ENCODE results near the gene ASB10. TPM values are rescaled to one million over a fixed set of nuclear protein-coding genes. Genes with fewer than 3 reads are reported as not detected.

Gene ASB10
- total RNA-seq, 1 donor from 2014 or later, result not detected

- Mint-ChIP-seq H3K4me1 (ENCODE audit: unreplicated experiment) (peaks cover 40% of the 10 kb centered on the region), H3K9me3 (ENCODE audit: unreplicated experiment) (no peaks in the 10 kb centered on the region), H3K4me3 (ENCODE audit: unreplicated experiment) (no peak overlapping the region), H3K27me3 (ENCODE audit: unreplicated experiment) (peaks cover 44% of the 10 kb centered on the region), H3K27ac (ENCODE audit: unreplicated experiment) (peak overlapping the region; percentile 48), H3K36me3 (ENCODE audit: low read depth, unreplicated experiment) (peaks cover 45% of the 10 kb centered on the region)
- TF ChIP-seq CTCF (IDR thresholded peaks at IDR 0.05; ENCODE audit: unreplicated experiment), result no peak
- no peak for DNase-seq (ENCODE audit: low spot score)
Measured at GRCh38 chr7:151141311-151141854, 45.7 kb downstream of the ASB10 start.

GRCh38 chr7:151140826-151141225 is 46.2 kb downstream of the ASB10 start:
- Mint-ChIP-seq H3K4me1 (ENCODE audit: unreplicated experiment) (peaks cover 40% of the 10 kb centered on the region), H3K9me3 (ENCODE audit: unreplicated experiment) (no peaks in the 10 kb centered on the region), H3K27ac (ENCODE audit: unreplicated experiment) (peak overlapping the region; percentile 44), H3K36me3 (ENCODE audit: low read depth, unreplicated experiment) (peaks cover 46% of the 10 kb centered on the region), H3K4me3 (ENCODE audit: unreplicated experiment) (peak overlapping the region; percentile 33), H3K27me3 (ENCODE audit: unreplicated experiment) (peaks cover 41% of the 10 kb centered on the region)
- DNase-seq (ENCODE audit: low spot score), result no peak
- no peak for TF ChIP-seq CTCF (IDR thresholded peaks at IDR 0.05; ENCODE audit: unreplicated experiment)

GRCh38 chr7:151139791-151140190 is 47.3 kb downstream of the ASB10 start:
- Mint-ChIP-seq H3K4me3 (ENCODE audit: unreplicated experiment) (no peak overlapping the region), H3K27ac (ENCODE audit: unreplicated experiment) (peak overlapping the region; percentile 44), H3K36me3 (ENCODE audit: low read depth, unreplicated experiment) (peaks cover 44% of the 10 kb centered on the region), H3K9me3 (ENCODE audit: unreplicated experiment) (no peaks in the 10 kb centered on the region), H3K27me3 (ENCODE audit: unreplicated experiment) (peaks cover 41% of the 10 kb centered on the region), H3K4me1 (ENCODE audit: unreplicated experiment) (peaks cover 40% of the 10 kb centered on the region)
- no peak for DNase-seq (ENCODE audit: low spot score)
- TF ChIP-seq CTCF (IDR thresholded peaks at IDR 0.05; ENCODE audit: unreplicated experiment), result no peak

GRCh38 chr7:151139071-151139790 is 47.8 kb downstream of the ASB10 start:
- peak overlapping the region; percentile 17 for H3K27ac Mint-ChIP-seq (ENCODE audit: unreplicated experiment)
- peaks cover 40% of the 10 kb centered on the region for H3K4me1 Mint-ChIP-seq (ENCODE audit: unreplicated experiment)
- no peak for TF ChIP-seq CTCF (IDR thresholded peaks at IDR 0.05; ENCODE audit: unreplicated experiment)
- peaks cover 43% of the 10 kb centered on the region for H3K36me3 Mint-ChIP-seq (ENCODE audit: low read depth, unreplicated experiment)
- H3K4me3 Mint-ChIP-seq (ENCODE audit: unreplicated experiment), result peak overlapping the region; percentile 10
- H3K27me3 Mint-ChIP-seq (ENCODE audit: unreplicated experiment), result peaks cover 43% of the 10 kb centered on the region
- no peak for DNase-seq (ENCODE audit: low spot score)
- no peaks in the 10 kb centered on the region for H3K9me3 Mint-ChIP-seq (ENCODE audit: unreplicated experiment)

GRCh38 chr7:151138153-151138851 is 48.7 kb downstream of the ASB10 start:
- Mint-ChIP-seq H3K27ac (ENCODE audit: unreplicated experiment) (no peak overlapping the region), H3K27me3 (ENCODE audit: unreplicated experiment) (peaks cover 45% of the 10 kb centered on the region), H3K9me3 (ENCODE audit: unreplicated experiment) (no peaks in the 10 kb centered on the region), H3K36me3 (ENCODE audit: low read depth, unreplicated experiment) (peaks cover 37% of the 10 kb centered on the region), H3K4me1 (ENCODE audit: unreplicated experiment) (peaks cover 35% of the 10 kb centered on the region), H3K4me3 (ENCODE audit: unreplicated experiment) (no peak overlapping the region)
- TF ChIP-seq CTCF (IDR thresholded peaks at IDR 0.05; ENCODE audit: unreplicated experiment), result no peak
- no peak for DNase-seq (ENCODE audit: low spot score)
